ENCODE results near the gene MKKS. TPM values are rescaled to one million over a fixed set of nuclear protein-coding genes. Genes with fewer than 3 reads are reported as not detected.

Gene MKKS
- total and polyA plus RNA-seq, 2 of the 13 experiments (the other 11 are each of a cell fraction or from before 2014, with no cell fraction given), result 26.7 to 34.5 TPM

GRCh38 chr20:10463622-10464021 is 29.6 kb upstream of the MKKS start (continued):
- no peak for TF ChIP-seq SAFB2 (CRISPR knock-in tag; IDR thresholded peaks at IDR 0.05; ENCODE audit: borderline replicate concordance, low read depth)
- TF ChIP-seq AGO1 (IDR thresholded peaks at IDR 0.05; ENCODE audit: low read depth, low read length, poor library complexity, severe bottlenecking), result no peak
- TF ChIP-seq, protein P1, sequence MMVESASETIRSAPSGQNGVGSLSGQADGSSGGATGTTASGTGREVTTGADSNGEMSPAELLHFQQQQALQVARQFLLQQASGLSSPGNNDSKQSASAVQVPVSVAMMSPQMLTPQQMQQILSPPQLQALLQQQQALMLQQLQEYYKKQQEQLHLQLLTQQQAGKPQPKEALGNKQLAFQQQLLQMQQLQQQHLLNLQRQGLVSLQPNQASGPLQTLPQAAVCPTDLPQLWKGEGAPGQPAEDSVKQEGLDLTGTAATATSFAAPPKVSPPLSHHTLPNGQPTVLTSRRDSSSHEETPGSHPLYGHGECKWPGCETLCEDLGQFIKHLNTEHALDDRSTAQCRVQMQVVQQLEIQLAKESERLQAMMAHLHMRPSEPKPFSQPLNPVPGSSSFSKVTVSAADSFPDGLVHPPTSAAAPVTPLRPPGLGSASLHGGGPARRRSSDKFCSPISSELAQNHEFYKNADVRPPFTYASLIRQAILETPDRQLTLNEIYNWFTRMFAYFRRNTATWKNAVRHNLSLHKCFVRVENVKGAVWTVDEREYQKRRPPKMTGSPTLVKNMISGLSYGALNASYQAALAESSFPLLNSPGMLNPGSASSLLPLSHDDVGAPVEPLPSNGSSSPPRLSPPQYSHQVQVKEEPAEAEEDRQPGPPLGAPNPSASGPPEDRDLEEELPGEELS (CRISPR knock-in tag; IDR thresholded peaks at IDR 0.05), result peak; percentile 62
- TF ChIP-seq NFAT5 (CRISPR knock-in tag; IDR thresholded peaks at IDR 0.05), result no peak
- no peak for TF ChIP-seq FOXM1 (CRISPR knock-in tag; IDR thresholded peaks at IDR 0.05)
- TF ChIP-seq, protein P2, sequence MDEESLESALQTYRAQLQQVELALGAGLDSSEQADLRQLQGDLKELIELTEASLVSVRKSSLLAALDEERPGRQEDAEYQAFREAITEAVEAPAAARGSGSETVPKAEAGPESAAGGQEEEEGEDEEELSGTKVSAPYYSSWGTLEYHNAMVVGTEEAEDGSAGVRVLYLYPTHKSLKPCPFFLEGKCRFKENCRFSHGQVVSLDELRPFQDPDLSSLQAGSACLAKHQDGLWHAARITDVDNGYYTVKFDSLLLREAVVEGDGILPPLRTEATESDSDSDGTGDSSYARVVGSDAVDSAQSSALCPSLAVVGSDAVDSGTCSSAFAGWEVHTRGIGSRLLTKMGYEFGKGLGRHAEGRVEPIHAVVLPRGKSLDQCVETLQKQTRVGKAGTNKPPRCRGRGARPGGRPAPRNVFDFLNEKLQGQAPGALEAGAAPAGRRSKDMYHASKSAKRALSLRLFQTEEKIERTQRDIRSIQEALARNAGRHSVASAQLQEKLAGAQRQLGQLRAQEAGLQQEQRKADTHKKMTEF (CRISPR knock-in tag; IDR thresholded peaks at IDR 0.05), result peak; percentile 70
- no peak for TF ChIP-seq ZBTB39 (CRISPR knock-in tag; IDR thresholded peaks at IDR 0.05)
- no peak for TF ChIP-seq ATAD3A (CRISPR knock-in tag; IDR thresholded peaks at IDR 0.05)
- TF ChIP-seq HMGXB4 (CRISPR knock-in tag; IDR thresholded peaks at IDR 0.05; ENCODE audit: borderline replicate concordance in 1 of 2, low read depth in 1 of 2), result no peak
- TF ChIP-seq GATAD2A (CRISPR knock-in tag; IDR thresholded peaks at IDR 0.05), result peak; percentile 74; the same call in 1 of the 2 replicates
- no peak for TF ChIP-seq ONECUT2 (CRISPR knock-in tag; IDR thresholded peaks at IDR 0.05)
- no peak for TF ChIP-seq ARNT (IDR thresholded peaks at IDR 0.05)
- no peak for TF ChIP-seq ZKSCAN8 (CRISPR knock-in tag; IDR thresholded peaks at IDR 0.05; ENCODE audit: borderline replicate concordance)
- TF ChIP-seq ZFP36L2 (CRISPR knock-in tag; IDR thresholded peaks at IDR 0.05), result no peak
- TF ChIP-seq ZNF550 (CRISPR knock-in tag; IDR thresholded peaks at IDR 0.05; ENCODE audit: borderline replicate concordance), result no peak
- peak; percentile 71; the same call in 1 of the 2 replicates for TF ChIP-seq ATF3 (CRISPR knock-in tag; IDR thresholded peaks at IDR 0.05)
- no peak for TF ChIP-seq ZKSCAN5 (CRISPR knock-in tag; IDR thresholded peaks at IDR 0.05)

Data from HepG2 (cell line).